ENCODE results near the gene KRT36. TPM values are rescaled to one million over a fixed set of nuclear protein-coding genes. Genes with fewer than 3 reads are reported as not detected.

Gene KRT36
- total and polyA plus RNA-seq, 10 of the 15 experiments (the other 5 are each of a cell fraction or from before 2014, with no cell fraction given), result not detected

DNA sequence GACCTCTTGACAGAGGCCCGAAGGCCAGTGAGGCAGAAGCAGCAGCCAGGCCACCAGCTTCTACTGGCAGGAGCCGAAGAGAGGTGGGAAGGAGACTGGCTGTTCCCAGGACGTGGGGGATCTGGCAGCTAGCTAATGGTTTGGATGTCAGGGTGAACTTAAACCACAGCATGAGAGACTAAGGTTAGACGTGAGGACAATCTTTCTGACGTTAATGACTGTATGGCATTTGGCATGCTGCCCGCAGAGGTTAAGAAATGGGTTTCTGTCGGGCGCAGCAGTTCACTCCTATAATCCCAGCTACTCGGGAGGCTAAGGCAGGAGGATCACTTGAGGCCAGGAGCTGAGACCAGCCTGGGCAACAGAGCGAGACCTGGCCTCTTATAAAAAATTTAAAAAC lies 22.0 kb upstream of the KRT36 start:
- H3K27ac ChIP-seq (ENCODE audit: control insufficient read depth, insufficient read depth), result no peak overlapping the region
- FAIRE-seq (no peak), DNase-seq (ENCODE audit: low read depth, low spot score) (no peak), ATAC-seq (no peak)
- H3K27me3 ChIP-seq (replicated peaks in 1 of 2; ENCODE audit: control insufficient read depth in 2 of 2, insufficient read depth in 2 of 2, low read length in 1 of 2), result peaks cover 2 to 4% of the 10 kb centered on the region in 2 experiments; a peak in 2 of 4 replicates
- in situ Hi-C loops (cut with MboI), result no loop called here
- intact Hi-C loops (cut with micrococcal nuclease; ENCODE audit: unreplicated experiment), result no loop called here
- H3K4me1 ChIP-seq (ENCODE audit: control insufficient read depth, insufficient read depth, low read length), result no peaks in the 10 kb centered on the region
- CTCF ChIA-PET, result interaction anchor here (1.4 kb wide), 1 partner anchor 151 kb away, joined by 3 read pairs; no protein-coding TSS in a partner anchor
- no peak overlapping the region for H3K4me2 ChIP-seq (ENCODE audit: control insufficient read depth, insufficient read depth)
- SMC1A ChIA-PET (ENCODE audit: uncharacterized antibody, unreplicated experiment), result no interaction called here
- no peaks in the 10 kb centered on the region for H4K20me1 ChIP-seq (ENCODE audit: control insufficient read depth, insufficient read depth)
- no peak for TF ChIP-seq USF2 (IDR thresholded peaks at IDR 0.05; ENCODE audit: borderline replicate concordance, low read depth, low read length)
- TF ChIP-seq RB1 (IDR thresholded peaks at IDR 0.05; ENCODE audit: borderline replicate concordance), result no peak
- no peak for TF ChIP-seq CEBPZ (IDR thresholded peaks at IDR 0.05; ENCODE audit: low read depth, low read length)
- TF ChIP-seq ZBTB40 (IDR thresholded peaks at IDR 0.05; ENCODE audit: borderline replicate concordance), result no peak
- no peak for TF ChIP-seq ZZZ3 (IDR thresholded peaks at IDR 0.05; ENCODE audit: control insufficient read depth, insufficient read length, low read depth)
- TF ChIP-seq ZNF24 (IDR thresholded peaks at IDR 0.05), result no peak
- no peak for TF ChIP-seq HDGF (IDR thresholded peaks at IDR 0.05)
- TF ChIP-seq, protein P1, sequence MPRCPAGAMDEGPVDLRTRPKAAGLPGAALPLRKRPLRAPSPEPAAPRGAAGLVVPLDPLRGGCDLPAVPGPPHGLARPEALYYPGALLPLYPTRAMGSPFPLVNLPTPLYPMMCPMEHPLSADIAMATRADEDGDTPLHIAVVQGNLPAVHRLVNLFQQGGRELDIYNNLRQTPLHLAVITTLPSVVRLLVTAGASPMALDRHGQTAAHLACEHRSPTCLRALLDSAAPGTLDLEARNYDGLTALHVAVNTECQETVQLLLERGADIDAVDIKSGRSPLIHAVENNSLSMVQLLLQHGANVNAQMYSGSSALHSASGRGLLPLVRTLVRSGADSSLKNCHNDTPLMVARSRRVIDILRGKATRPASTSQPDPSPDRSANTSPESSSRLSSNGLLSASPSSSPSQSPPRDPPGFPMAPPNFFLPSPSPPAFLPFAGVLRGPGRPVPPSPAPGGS (IDR thresholded peaks at IDR 0.05; ENCODE audit: borderline replicate concordance, insufficient read depth, low read depth, low read length, poor library complexity, severe bottlenecking), result no peak
- no peak for TF ChIP-seq NR2C1 (IDR thresholded peaks at IDR 0.05)
- TF ChIP-seq ATF3 (IDR thresholded peaks at IDR 0.05; ENCODE audit: borderline replicate concordance, extremely low read depth, low read depth, low read length), result no peak
- no peak for TF ChIP-seq POLR2AphosphoS2 (IDR thresholded peaks at IDR 0.05; ENCODE audit: low read depth, low read length)
- TF ChIP-seq PML (IDR thresholded peaks at IDR 0.05; ENCODE audit: low read length), result no peak
- no peak for TF ChIP-seq IKZF2 (IDR thresholded peaks at IDR 0.05)
- no peak for TF ChIP-seq EZH2 (IDR thresholded peaks at IDR 0.05; ENCODE audit: borderline replicate concordance, control insufficient read depth, low read depth, low read length)
- no peak for TF ChIP-seq ZNF217 (IDR thresholded peaks at IDR 0.05)
- no TSS peak for BruUV-seq (replicated peaks)
- H3K79me2 ChIP-seq (ENCODE audit: control insufficient read depth, insufficient read depth, low read length), result no peaks in the 10 kb centered on the region
- H3K36me3 ChIP-seq (ENCODE audit: control insufficient read depth in 2 of 2, insufficient read depth in 2 of 2, low read length in 1 of 2), result no peaks in the 10 kb centered on the region
- POLR2A ChIA-PET, result no interaction called here
- no peak overlapping the region for H3K4me3 ChIP-seq
- no peak overlapping the region for H2AFZ ChIP-seq (ENCODE audit: control insufficient read depth, low read depth, low read length)
- RAD21 ChIA-PET (ENCODE audit: unreplicated experiment), result no interaction called here
- 30% methylated on average over 10 of the region's 10 CpGs for WGBS (ENCODE audit: insufficient coverage, insufficient replicate concordance, low lambda C conversion rate, missing lambda C conversion rate)
- no peaks in the 10 kb centered on the region for H3K9me3 ChIP-seq (replicated peaks; ENCODE audit: control insufficient read depth, insufficient read depth, low read length)
- no peak overlapping the region for H3K9ac ChIP-seq (ENCODE audit: control insufficient read depth, insufficient read depth, low read length)
